ENCODE measurements around the gene LCE5A. TPM values are rescaled to one million over a fixed set of nuclear protein-coding genes. Genes with fewer than 3 reads are reported as not detected.
A peak's percentile ranks its signal among the peaks of the same experiment; 100 is the strongest.
"Not testable (repeated sequence)": the region's sequence is repeated elsewhere in the genome, so short reads cannot be mapped to it uniquely, and the experiment has no call there.

Gene LCE5A
- polyA plus RNA-seq, 10 donors, result not detected

GRCh38 chr1:152515434-152515783, 4.8 kb downstream of the LCE5A start:
- peak in 1 of 3 donors; percentile 3 for DNase-seq

- DNase-seq, result no peak
These were observed 5.5 kb downstream of the LCE5A start for GRCh38 chr1:152516082-152516481.

GRCh38 chr1:152517237-152517811, 6.7 kb downstream of the LCE5A start:
- no peak for DNase-seq

- DNase-seq, result no peak
These were observed 9.2 kb downstream of the LCE5A start for GRCh38 chr1:152519851-152520250.

DNA sequence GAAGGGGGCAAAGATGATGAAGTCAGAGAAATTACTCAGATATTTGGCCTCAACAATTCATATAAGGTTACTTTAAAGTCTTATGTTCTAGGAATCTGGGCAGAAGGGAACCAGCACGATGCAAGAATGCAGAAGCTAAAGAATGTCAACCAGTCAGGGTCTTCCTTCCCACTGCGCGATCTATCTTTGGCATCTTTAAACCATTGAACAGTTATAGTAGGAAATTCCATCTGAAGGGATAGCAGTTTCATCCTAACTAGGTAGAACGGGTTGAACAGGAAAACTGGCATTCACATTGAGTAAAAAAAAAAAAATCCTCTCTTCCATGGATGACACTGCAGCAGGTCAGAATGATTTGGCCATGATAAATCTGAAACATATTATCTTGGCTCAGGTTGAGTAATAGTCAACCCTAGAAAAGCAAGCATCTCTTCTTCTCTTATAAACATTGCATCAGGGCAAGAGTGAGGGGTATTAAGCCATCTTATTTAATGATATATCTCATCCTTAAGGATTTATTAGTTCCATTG, 10.0 kb downstream of the LCE5A start:
- DNase-seq, result no peak

DNA sequence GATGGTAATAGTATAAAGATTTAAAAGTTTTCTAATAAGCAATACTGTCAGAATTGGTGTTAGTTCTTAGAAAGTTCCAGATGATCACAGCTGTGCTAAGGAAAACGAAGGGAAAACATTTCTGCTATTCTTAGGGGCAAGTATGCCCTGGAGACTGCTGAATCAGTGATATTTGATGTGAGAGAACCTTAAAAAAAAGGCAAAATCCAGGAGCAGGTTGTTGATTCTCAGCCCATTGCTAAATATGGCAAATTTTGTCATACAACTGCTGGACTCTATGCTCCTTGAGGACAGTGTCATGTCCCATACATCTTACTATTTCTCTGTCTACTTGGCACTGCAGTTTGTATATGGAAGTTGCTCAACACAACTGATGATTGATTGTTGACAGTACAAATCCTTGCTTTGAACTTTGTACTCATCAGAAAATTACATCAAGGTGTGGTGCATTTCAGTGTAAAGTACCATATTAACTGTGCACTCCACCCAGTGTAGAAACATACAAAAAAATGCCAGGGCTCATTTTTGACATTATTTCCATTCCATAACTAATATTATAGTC, 14.6 kb downstream of the LCE5A start:
- DNase-seq, result no peak

- DNase-seq, result no peak
These were observed 22.8 kb downstream of the LCE5A start for GRCh38 chr1:152533327-152533938.

GRCh38 chr1:152535774-152536173, 25.2 kb downstream of the LCE5A start:
- no peak for DNase-seq

GRCh38 chr1:152537496-152537895, 26.9 kb downstream of the LCE5A start:
- DNase-seq, result no peak

- DNase-seq, result no peak
These were observed 29.3 kb downstream of the LCE5A start for GRCh38 chr1:152539901-152540300.

DNA sequence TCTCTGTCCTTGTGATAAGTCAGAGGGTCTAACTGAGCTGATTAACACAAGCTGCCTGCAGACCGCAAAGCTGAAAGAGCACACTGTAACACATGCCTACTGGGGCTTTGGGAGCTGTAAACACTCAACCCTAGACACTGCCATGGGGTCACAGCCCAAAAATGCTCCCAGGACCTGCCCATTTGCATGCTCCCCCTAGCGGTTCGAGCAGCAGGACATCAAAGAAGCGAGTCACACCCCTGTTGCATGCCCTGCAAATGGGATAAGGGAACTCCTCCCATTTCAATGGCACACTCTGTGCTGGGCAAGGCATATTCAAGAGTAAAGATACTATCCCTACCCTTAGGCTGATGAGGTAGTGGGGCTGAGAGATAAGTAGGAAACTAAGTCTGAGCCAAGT, 33.2 kb downstream of the LCE5A start:
- DNase-seq, result no peak

DNA sequence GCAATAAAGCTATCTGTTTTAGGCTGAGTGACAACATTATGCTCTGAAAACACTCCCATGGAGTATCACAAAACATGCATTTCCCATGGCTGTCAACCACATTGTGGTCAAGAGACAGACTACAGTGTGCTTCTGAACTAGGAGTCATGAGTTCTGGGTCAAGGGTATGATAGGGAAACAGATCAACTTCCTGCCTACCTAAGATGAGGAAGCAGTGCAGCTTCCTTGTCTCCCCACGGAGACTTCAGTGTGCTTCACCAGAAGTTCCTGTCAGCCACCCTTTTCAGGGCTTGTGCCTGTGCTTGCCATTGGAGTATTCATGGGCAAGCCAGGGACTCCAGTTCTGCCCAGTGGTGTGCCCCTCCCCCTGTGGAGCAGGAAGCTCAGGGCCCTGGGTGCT, 36.1 kb downstream of the LCE5A start:
- no peak for DNase-seq

GRCh38 chr1:152548358-152548757, 37.8 kb downstream of the LCE5A start:
- not testable (repeated sequence) for DNase-seq

Other genes starting within 250 kb of the LCE5A start
- 1 to 10 TPM in 1 of 10 donors, under 1 TPM in 9; 0.12 to 1.3 (median 0.38) TPM for gene FLG, start 185.6 kb upstream of the LCE5A start, polyA plus RNA-seq (ENCODE audit: insufficient read length in 10 of 10)
- under 1 TPM in 9 of 10 donors, not detected in 1; 0.01 to 0.08 (median 0.04) TPM for gene FLG2, start 150.8 kb upstream of the LCE5A start, polyA plus RNA-seq (ENCODE audit: insufficient read length in 10 of 10)
- gene CRNN, start 96.5 kb upstream of the LCE5A start, polyA plus RNA-seq (ENCODE audit: insufficient read length in 10 of 10), result under 1 TPM in 1 of 10 donors, not detected in 9; 0.24 TPM
- not detected for gene CRCT1, start 3.7 kb downstream of the LCE5A start, polyA plus RNA-seq (ENCODE audit: insufficient read length in 10 of 10)
- not detected for gene LCE3E, start 56.0 kb downstream of the LCE5A start, polyA plus RNA-seq (ENCODE audit: insufficient read length in 10 of 10)
- not detected for gene LCE3D, start 69.7 kb downstream of the LCE5A start, polyA plus RNA-seq (ENCODE audit: insufficient read length in 10 of 10)
- gene LCE3C, start 89.4 kb downstream of the LCE5A start, polyA plus RNA-seq (ENCODE audit: insufficient read length in 10 of 10), result not detected
- gene LCE3B, start 103.0 kb downstream of the LCE5A start, polyA plus RNA-seq (ENCODE audit: insufficient read length in 10 of 10), result not detected
- not detected for gene LCE3A, start 112.3 kb downstream of the LCE5A start, polyA plus RNA-seq (ENCODE audit: insufficient read length in 10 of 10)
- gene LCE2D, start 152.6 kb downstream of the LCE5A start, polyA plus RNA-seq (ENCODE audit: insufficient read length in 10 of 10), result not detected
- gene LCE2C, start 164.5 kb downstream of the LCE5A start, polyA plus RNA-seq (ENCODE audit: insufficient read length in 10 of 10), result not detected
- not detected for gene LCE2B, start 175.3 kb downstream of the LCE5A start, polyA plus RNA-seq (ENCODE audit: insufficient read length in 10 of 10)
- gene LCE2A, start 187.5 kb downstream of the LCE5A start, polyA plus RNA-seq (ENCODE audit: insufficient read length in 10 of 10), result not detected
- gene LCE4A, start 197.4 kb downstream of the LCE5A start, polyA plus RNA-seq (ENCODE audit: insufficient read length in 10 of 10), result not detected
- gene KPRP, start 247.2 kb downstream of the LCE5A start, polyA plus RNA-seq (ENCODE audit: insufficient read length in 10 of 10), result not detected